PFSK-1 (cell line): ENCODE results near the gene SAC3D1.

ENCODE experiments used
- POLR2AphosphoS5 ChIP-seq: IDR thresholded peaks from 2 replicates; pipeline ENCODE4 v1.6.1; 2012; ENCODE audit warnings: low read depth, mild to moderate bottlenecking, control low read depth, low read length, moderate library complexity
- REST ChIP-seq, 2 experiments: IDR thresholded peaks; 2 replicates each; pipeline versions ENCODE4 v1.6.1 to v1.8.0; 2011 to 2012; ENCODE audit warnings: low read depth in 2 of 2, low read length in 2 of 2, control low read depth in 1 of 2, inconsistent platforms in 1 of 2, mild to moderate bottlenecking in 1 of 2, moderate library complexity in 1 of 2; ENCODE audit not compliant: insufficient read depth in 1 of 2
- TAF1 ChIP-seq: IDR thresholded peaks from 2 replicates; pipeline ENCODE4 v1.6.1; 2012; ENCODE audit warnings: low read length, control low read depth, borderline replicate concordance; ENCODE audit not compliant: insufficient read depth

- TF ChIP-seq POLR2AphosphoS5, result no peak
- no peak for TF ChIP-seq TAF1
- TF ChIP-seq REST (IDR thresholded peaks at IDR 0.05; ENCODE audit: insufficient read depth in 1 of 2, low read depth in 2 of 2, low read length in 2 of 2), result no peak
These were observed 23.1 kb upstream of the SAC3D1 start for GRCh38 chr11:65017937-65018336.
